Activated T-helper 1 cell treated with anti-CD3 and anti-CD28 coated beads, Interleukin-12 subunit alpha, Interleukin-12 subunit beta, Interleukin-2, Interleukin-4 antibody, amounts not matched to agents 30 ng/mL and 10 ng/mL and 1 ng/mL, durations not matched to agents 14 hours and 24 hours and 36 hours (primary cell): ENCODE results near the gene PRDM16. TPM values are rescaled to one million over a fixed set of nuclear protein-coding genes. Genes with fewer than 3 reads are reported as not detected.

ENCODE experiments used
- DNase-seq: peaks from one replicate; pipeline ENCODE4 v3.0.0; 2021; ENCODE audit warnings: low spot score
- H3K27ac Mint-ChIP-seq: one replicate; pipeline ENCODE4 v1.8.0; 2021; ENCODE audit warnings: mild to moderate bottlenecking, mixed read lengths
- H3K27me3 Mint-ChIP-seq: one replicate; pipeline ENCODE4 v1.8.0; 2022; ENCODE audit warnings: mild to moderate bottlenecking, moderate library complexity, mixed read lengths; ENCODE audit not compliant: insufficient read depth
- H3K36me3 Mint-ChIP-seq: one replicate; pipeline ENCODE4 v1.8.0; 2021; ENCODE audit warnings: low read depth, mixed read lengths
- H3K4me1 Mint-ChIP-seq: one replicate; pipeline ENCODE4 v1.8.0; 2021; ENCODE audit warnings: low read depth, mixed read lengths
- H3K4me3 Mint-ChIP-seq: one replicate; pipeline ENCODE4 v1.8.0; 2021; ENCODE audit warnings: mild to moderate bottlenecking, moderate library complexity, mixed read lengths
- H3K9me3 Mint-ChIP-seq: one replicate; pipeline ENCODE4 v1.8.0; 2021; ENCODE audit warnings: mixed read lengths
- intact Hi-C: fragments of 100-400 bp; cut with micrococcal nuclease; formaldehyde crosslinking; loops from one replicate; pipeline ENCODE4 v1.15.1; 2024
- total RNA-seq: library from RNA; stranded (reverse); gene quantifications from 2 replicates; pipeline ENCODE4 v1.2.3, GENCODE V29; 2022

PRDM16 gene
- total RNA-seq, 1 donor from 2014 or later = not detected

- intact Hi-C loops = no loop called here
- no peaks in the 10 kb centered on the region for H3K4me1 Mint-ChIP-seq
- H3K27ac Mint-ChIP-seq = no peak overlapping the region
- H3K9me3 Mint-ChIP-seq = no peaks in the 10 kb centered on the region
- no peaks in the 10 kb centered on the region for H3K36me3 Mint-ChIP-seq
- DNase-seq = no peak
- H3K4me3 Mint-ChIP-seq = no peak overlapping the region
- H3K27me3 Mint-ChIP-seq = no peaks in the 10 kb centered on the region
These were observed 61.3 kb downstream of the PRDM16 start for GRCh38 chr1:3130268-3130667.

- no peak for DNase-seq
- intact Hi-C loops = no loop called here
- Mint-ChIP-seq H3K27me3 (no peaks in the 10 kb centered on the region), H3K36me3 (no peaks in the 10 kb centered on the region), H3K4me1 (no peaks in the 10 kb centered on the region), H3K27ac (no peak overlapping the region), H3K4me3 (no peak overlapping the region), H3K9me3 (no peaks in the 10 kb centered on the region)
These were observed 63.7 kb downstream of the PRDM16 start for GRCh38 chr1:3132660-3133059.

- no peaks in the 10 kb centered on the region for H3K27me3 Mint-ChIP-seq
- H3K9me3 Mint-ChIP-seq = no peaks in the 10 kb centered on the region
- no peak overlapping the region for H3K27ac Mint-ChIP-seq
- intact Hi-C loops = no loop called here
- no peaks in the 10 kb centered on the region for H3K4me1 Mint-ChIP-seq
- H3K4me3 Mint-ChIP-seq = no peak overlapping the region
- no peaks in the 10 kb centered on the region for H3K36me3 Mint-ChIP-seq
- no peak for DNase-seq
These were observed 64.7 kb downstream of the PRDM16 start for GRCh38 chr1:3133686-3134085.

- H3K27me3 Mint-ChIP-seq = no peaks in the 10 kb centered on the region
- H3K4me1 Mint-ChIP-seq = no peaks in the 10 kb centered on the region
- no peak for DNase-seq
- intact Hi-C loops = no loop called here
- no peaks in the 10 kb centered on the region for H3K36me3 Mint-ChIP-seq
- H3K4me3 Mint-ChIP-seq = no peak overlapping the region
- no peak overlapping the region for H3K27ac Mint-ChIP-seq
- H3K9me3 Mint-ChIP-seq = no peaks in the 10 kb centered on the region
These were observed 65.5 kb downstream of the PRDM16 start for GRCh38 chr1:3134381-3135072.

DNA sequence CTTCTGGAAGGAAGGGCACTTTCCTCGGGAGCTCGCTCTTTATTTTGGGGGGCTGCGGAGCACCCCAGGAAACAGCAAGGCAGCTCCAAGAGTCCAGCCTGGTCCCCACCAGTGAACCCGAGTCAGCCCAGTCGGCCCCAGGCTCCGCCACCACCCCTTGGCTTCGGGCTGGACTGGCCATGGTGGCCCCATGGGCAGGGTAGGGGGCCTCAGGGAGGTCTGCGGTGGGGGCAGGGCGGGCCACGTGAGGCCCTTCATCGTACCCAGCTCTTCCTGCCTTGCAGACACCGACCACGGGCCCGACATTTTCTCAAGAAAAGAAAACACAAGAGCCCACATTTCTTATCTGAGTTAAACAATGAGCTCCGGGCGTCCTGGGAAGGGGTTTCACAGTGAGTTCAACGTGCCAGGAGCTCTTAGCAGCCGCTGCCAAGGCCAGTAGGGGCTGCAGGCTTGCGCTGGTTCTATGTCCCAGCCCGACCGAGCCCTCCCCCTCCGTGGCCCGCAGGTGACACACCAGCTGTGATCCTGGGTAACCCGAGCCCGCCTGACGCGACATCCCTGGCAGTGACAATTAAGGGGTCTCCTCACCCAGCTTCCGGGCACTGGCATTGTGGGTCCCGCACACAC, 66.2 kb downstream of the PRDM16 start:
- H3K36me3 Mint-ChIP-seq = no peaks in the 10 kb centered on the region
- H3K27me3 Mint-ChIP-seq = no peaks in the 10 kb centered on the region
- DNase-seq = no peak
- intact Hi-C loops = no loop called here
- no peak overlapping the region for H3K4me3 Mint-ChIP-seq
- no peak overlapping the region for H3K27ac Mint-ChIP-seq
- H3K9me3 Mint-ChIP-seq = no peaks in the 10 kb centered on the region
- H3K4me1 Mint-ChIP-seq = no peaks in the 10 kb centered on the region

DNA sequence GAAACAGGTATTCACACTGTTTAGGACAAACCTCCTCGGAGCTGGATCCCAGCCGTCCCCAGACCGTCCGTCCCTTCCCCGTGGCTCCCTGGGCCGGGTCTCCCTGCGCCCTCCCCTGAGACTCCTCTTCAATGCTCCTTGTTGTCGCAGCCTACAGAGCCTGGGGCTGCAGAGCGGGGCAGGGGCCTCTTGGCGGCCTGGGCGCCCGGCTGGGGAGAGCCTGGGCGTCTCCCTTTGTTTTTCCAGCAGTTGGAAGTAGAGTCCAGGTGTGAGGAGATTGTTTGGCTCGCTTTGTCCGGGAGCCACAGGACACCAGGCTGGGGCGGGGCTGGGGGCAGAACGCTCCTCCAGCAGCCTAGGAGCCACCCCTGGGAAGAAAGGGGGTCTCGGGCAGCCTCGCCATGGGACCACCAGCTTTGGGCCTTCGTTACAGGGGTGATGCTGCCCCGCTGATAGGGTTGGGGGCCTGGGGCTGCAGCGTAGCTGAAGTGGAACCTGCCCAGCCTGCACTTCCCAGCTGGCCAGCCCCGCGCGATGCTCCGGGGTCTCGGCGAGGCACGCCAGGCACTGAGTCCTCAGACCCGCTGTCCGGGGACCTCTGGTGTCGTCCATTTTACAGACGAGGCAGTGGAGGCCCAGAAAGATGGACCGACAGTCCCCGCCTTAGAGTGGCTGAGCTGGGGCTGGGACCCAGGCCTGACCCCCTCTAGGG, 66.9 kb downstream of the PRDM16 start:
- H3K9me3 Mint-ChIP-seq = no peaks in the 10 kb centered on the region
- H3K4me3 Mint-ChIP-seq = no peak overlapping the region
- H3K4me1 Mint-ChIP-seq = no peaks in the 10 kb centered on the region
- H3K27ac Mint-ChIP-seq = no peak overlapping the region
- no peaks in the 10 kb centered on the region for H3K36me3 Mint-ChIP-seq
- intact Hi-C loops = no loop called here
- no peak for DNase-seq
- H3K27me3 Mint-ChIP-seq = no peaks in the 10 kb centered on the region

GRCh38 chr1:3136532-3136931, 67.5 kb downstream of the PRDM16 start:
- Mint-ChIP-seq H3K27me3 (no peaks in the 10 kb centered on the region), H3K27ac (no peak overlapping the region), H3K4me3 (no peak overlapping the region), H3K9me3 (no peaks in the 10 kb centered on the region), H3K4me1 (no peaks in the 10 kb centered on the region), H3K36me3 (no peaks in the 10 kb centered on the region)
- DNase-seq = no peak
- intact Hi-C loops = no loop called here

GRCh38 chr1:3137111-3138100, 68.4 kb downstream of the PRDM16 start:
- no peaks in the 10 kb centered on the region for H3K36me3 Mint-ChIP-seq
- intact Hi-C loops = no loop called here
- DNase-seq = no peak
- H3K4me3 Mint-ChIP-seq = no peak overlapping the region
- no peaks in the 10 kb centered on the region for H3K4me1 Mint-ChIP-seq
- H3K27me3 Mint-ChIP-seq = no peaks in the 10 kb centered on the region
- no peak overlapping the region for H3K27ac Mint-ChIP-seq
- H3K9me3 Mint-ChIP-seq = no peaks in the 10 kb centered on the region

DNA sequence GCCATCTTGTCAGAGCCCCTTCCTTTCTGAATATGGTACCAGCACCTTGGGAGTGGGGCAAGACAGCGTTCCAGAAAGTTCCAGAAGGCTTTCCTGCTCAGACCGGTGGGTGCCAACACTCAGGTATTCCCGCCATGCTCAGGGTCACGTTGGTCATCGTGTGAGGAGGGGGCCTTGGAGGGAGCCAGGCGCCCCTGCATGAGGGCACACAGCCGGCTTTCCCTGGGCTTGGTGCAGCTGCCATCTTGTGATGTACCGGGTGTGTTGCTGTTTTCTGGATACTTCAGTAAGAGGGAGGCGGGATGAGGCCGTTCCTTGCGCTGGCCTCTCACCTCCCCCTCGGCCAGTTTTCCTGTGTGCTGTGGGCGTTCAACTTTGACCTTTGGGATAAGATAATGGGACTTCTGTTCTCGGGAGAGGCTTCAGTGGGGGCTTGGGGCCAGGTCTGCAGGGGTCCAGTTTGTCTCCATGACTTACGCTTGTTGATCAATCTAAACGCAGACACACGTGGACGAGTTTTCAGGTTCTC, 69.7 kb downstream of the PRDM16 start:
- Mint-ChIP-seq H3K9me3 (no peaks in the 10 kb centered on the region), H3K36me3 (no peaks in the 10 kb centered on the region), H3K27ac (no peak overlapping the region), H3K4me1 (no peaks in the 10 kb centered on the region), H3K4me3 (no peak overlapping the region), H3K27me3 (no peaks in the 10 kb centered on the region)
- intact Hi-C loops = no loop called here
- no peak for DNase-seq

DNA sequence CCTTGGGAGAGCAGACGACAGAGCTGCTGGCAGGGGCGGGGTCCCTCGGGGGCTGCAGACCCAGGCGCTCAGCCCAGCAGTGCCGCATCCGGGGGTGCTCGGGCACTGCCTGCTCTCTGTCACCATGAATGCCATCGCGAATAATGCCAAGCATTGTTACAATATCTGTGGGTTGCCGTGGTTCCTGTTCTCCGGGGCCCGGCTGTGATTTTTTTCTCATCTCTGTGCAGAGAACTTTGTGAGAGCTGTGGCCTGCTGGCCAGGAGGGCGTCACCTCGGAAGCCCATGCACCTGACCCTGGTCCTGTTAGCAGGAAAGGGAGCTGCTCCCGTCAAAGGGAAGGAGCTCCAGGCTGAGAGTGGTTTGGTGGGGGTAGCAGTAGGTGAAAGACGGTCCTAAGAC, 70.4 kb downstream of the PRDM16 start:
- no peak overlapping the region for H3K27ac Mint-ChIP-seq
- H3K4me3 Mint-ChIP-seq = no peak overlapping the region
- DNase-seq = no peak
- no peaks in the 10 kb centered on the region for H3K9me3 Mint-ChIP-seq
- intact Hi-C loops = no loop called here
- H3K4me1 Mint-ChIP-seq = no peaks in the 10 kb centered on the region
- no peaks in the 10 kb centered on the region for H3K36me3 Mint-ChIP-seq
- H3K27me3 Mint-ChIP-seq = no peaks in the 10 kb centered on the region

GRCh38 chr1:3139871-3140361, 70.9 kb downstream of the PRDM16 start:
- DNase-seq = no peak
- no peaks in the 10 kb centered on the region for H3K27me3 Mint-ChIP-seq
- H3K9me3 Mint-ChIP-seq = no peaks in the 10 kb centered on the region
- intact Hi-C loops = no loop called here
- no peak overlapping the region for H3K4me3 Mint-ChIP-seq
- H3K36me3 Mint-ChIP-seq = no peaks in the 10 kb centered on the region
- H3K27ac Mint-ChIP-seq = no peak overlapping the region
- no peaks in the 10 kb centered on the region for H3K4me1 Mint-ChIP-seq

DNA sequence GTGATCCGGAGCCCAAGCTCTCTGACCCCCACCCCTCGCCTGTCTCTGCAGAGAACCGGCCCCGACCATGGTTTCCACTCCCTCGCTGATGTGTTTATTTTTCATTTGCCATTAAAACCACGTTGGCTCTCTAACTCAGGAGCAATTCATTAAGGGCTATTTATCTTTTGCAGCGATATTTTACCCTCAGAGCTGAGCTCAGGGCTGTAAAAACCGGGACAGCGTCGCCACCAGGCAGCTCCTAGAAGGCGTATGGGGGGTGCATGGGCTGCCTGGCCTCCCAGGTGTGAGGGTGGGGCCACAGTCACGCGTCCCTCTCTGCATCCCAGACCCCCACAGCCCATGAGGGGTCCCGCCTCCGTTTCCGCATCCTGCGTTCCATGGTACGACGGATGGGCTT, 71.4 kb downstream of the PRDM16 start:
- no peak overlapping the region for H3K27ac Mint-ChIP-seq
- H3K4me3 Mint-ChIP-seq = no peak overlapping the region
- no peak for DNase-seq
- no peaks in the 10 kb centered on the region for H3K27me3 Mint-ChIP-seq
- no peaks in the 10 kb centered on the region for H3K9me3 Mint-ChIP-seq
- H3K36me3 Mint-ChIP-seq = no peaks in the 10 kb centered on the region
- intact Hi-C loops = no loop called here
- no peaks in the 10 kb centered on the region for H3K4me1 Mint-ChIP-seq
